Small intestine (tissue), 7 donors: ENCODE results near the gene ZMIZ2. TPM values are rescaled to one million over a fixed set of nuclear protein-coding genes. Genes with fewer than 3 reads are reported as not detected.
A peak's percentile ranks its signal among the peaks of the same experiment; 100 is the strongest.

ENCODE experiments used
- DNase-seq, 2 donors: peaks; one replicate each; pipeline versions ENCODE4 v3.0.0 to v3.0.0-alpha.2; 2013
- FAIRE-seq: peaks from 2 replicates; lab custom pipeline; 2012; peaks lifted over from hg19 to GRCh38; lab: Jason Lieb, UNC
- H3K27ac ChIP-seq, 3 donors: one replicate each; pipeline ENCODE4 v1.5.1; 2013; ENCODE audit warnings: low read length in 2 of 3, mild to moderate bottlenecking in 2 of 3, control low read depth in 1 of 3, inconsistent platforms in 1 of 3, low read depth in 1 of 3, moderate library complexity in 1 of 3
- H3K27me3 ChIP-seq, 3 donors: one replicate each; pipeline ENCODE4 v1.6.1; 2013; ENCODE audit warnings: low read length in 3 of 3, inconsistent platforms in 1 of 3; ENCODE audit not compliant: control insufficient read depth in 3 of 3, insufficient read depth in 3 of 3
- H3K36me3 ChIP-seq, 3 donors: one replicate each; pipeline ENCODE4 v1.6.1; 2013; ENCODE audit warnings: low read length in 3 of 3, inconsistent platforms in 1 of 3, low read depth in 1 of 3, mild to moderate bottlenecking in 1 of 3, moderate library complexity in 1 of 3; ENCODE audit not compliant: control insufficient read depth in 3 of 3, insufficient read depth in 2 of 3
- H3K4me1 ChIP-seq, 3 donors: one replicate each; pipeline ENCODE4 v1.6.1; 2013; ENCODE audit warnings: low read length in 2 of 3, inconsistent platforms in 1 of 3, low read depth in 1 of 3, mild to moderate bottlenecking in 1 of 3, moderate library complexity in 1 of 3; ENCODE audit not compliant: control insufficient read depth in 3 of 3, insufficient read depth in 2 of 3
- H3K4me3 ChIP-seq, 3 donors: one replicate each; pipeline ENCODE4 v1.5.1; 2013; ENCODE audit warnings: low read length in 3 of 3, control low read depth in 1 of 3, inconsistent platforms in 1 of 3, low read depth in 1 of 3, mild to moderate bottlenecking in 1 of 3, moderate library complexity in 1 of 3
- H3K9me3 ChIP-seq, 2 donors: one replicate each; pipeline ENCODE4 v1.6.1; 2013; ENCODE audit warnings: low read depth in 1 of 2, low read length in 1 of 2; ENCODE audit not compliant: control insufficient read depth in 2 of 2, insufficient read depth in 1 of 2
- WGBS, 3 donors: extraction: QIAGEN DNeasy Blood & Tissue Kit; methylation state at CpG; one replicate each; pipeline ENCODE4 v1.1.7; 2013; 5-methylcytosine and 5-hydroxymethylcytosine counted together
- polyA plus RNA-seq, 4 donors: library from polyadenylated mRNA; stranded (reverse) in 3 of 4; unstranded in 1 of 4; fragments of 200-250 nt in 3 of 4; fragments of 120-200 nt in 1 of 4; gene quantifications; one replicate each; pipeline versions ENCODE4 v1.2.1 to v1.2.3, GENCODE V29; 2013
- donor health status: healthy with polysubstance abuse.
- donor health status: control.
- donor health status: control.
- donor health status: Bipolar disorder and iron deficiency.
- donor health status: healthy.

Gene ZMIZ2
- polyA plus RNA-seq, 4 donors, result 18.9 to 75.2 (median 37.6) TPM

DNA sequence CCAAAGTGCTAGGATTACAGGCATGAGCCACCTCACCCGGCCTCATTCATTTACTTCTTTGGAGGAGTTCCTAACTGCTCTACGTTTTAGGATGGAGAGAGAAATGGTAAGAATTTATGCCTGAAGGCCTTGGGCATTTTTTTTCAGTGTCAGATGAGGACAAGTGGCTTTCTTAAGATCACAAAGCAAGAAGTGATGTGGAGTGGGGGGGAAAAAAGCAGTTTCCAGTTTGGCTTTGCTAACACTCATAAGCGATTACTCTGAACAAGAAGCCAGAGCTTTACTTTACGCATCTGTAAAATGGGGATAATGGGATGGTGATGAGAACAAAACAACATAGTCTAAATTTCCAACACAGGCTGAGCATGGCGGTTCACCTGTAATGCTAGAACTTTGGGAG, 45.3 kb downstream of the ZMIZ2 start:
- no peaks in the 10 kb centered on the region for H3K9me3 ChIP-seq
- peaks cover 0 to 2% (median 0%) of the 10 kb centered on the region in 3 donors for H3K4me1 ChIP-seq
- 82 to 89% (median 85%) methylated on average over 5 of the region's 5 CpGs for WGBS, 3 donors
- no peaks in the 10 kb centered on the region for H3K36me3 ChIP-seq
- DNase-seq (no peak), FAIRE-seq (no peak)
- no peak overlapping the region for H3K4me3 ChIP-seq
- H3K27me3 ChIP-seq, result no peaks in the 10 kb centered on the region
- no peak overlapping the region for H3K27ac ChIP-seq

DNA sequence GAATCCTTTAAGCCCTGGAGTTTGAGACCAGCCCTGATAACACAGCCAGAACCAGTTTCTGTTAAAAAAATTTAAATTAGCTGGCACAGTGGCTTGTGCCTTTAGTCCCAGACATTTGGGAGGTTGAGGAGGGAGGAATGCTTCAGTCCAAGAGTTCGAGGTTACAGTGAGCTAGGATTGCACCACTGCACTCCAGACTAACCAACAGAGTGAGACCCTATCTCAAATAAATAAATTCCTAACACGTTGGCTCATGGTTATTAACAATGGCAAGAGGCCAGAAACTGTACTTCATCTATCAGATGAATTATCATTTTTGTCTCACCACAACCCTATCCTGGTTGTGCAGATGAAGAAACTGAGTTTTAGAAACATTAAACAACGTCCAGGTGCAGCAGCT, 45.7 kb downstream of the ZMIZ2 start:
- H3K9me3 ChIP-seq, result no peaks in the 10 kb centered on the region
- H3K4me3 ChIP-seq, result no peak overlapping the region
- FAIRE-seq, result no peak
- H3K27me3 ChIP-seq, result no peaks in the 10 kb centered on the region
- peaks cover 0 to 3% (median 0%) of the 10 kb centered on the region in 3 donors for H3K4me1 ChIP-seq
- 36 to 51% (median 45%) methylated on average over 3 of the region's 3 CpGs for WGBS, 3 donors
- DNase-seq, result no peak
- no peaks in the 10 kb centered on the region for H3K36me3 ChIP-seq
- no peak overlapping the region for H3K27ac ChIP-seq

DNA sequence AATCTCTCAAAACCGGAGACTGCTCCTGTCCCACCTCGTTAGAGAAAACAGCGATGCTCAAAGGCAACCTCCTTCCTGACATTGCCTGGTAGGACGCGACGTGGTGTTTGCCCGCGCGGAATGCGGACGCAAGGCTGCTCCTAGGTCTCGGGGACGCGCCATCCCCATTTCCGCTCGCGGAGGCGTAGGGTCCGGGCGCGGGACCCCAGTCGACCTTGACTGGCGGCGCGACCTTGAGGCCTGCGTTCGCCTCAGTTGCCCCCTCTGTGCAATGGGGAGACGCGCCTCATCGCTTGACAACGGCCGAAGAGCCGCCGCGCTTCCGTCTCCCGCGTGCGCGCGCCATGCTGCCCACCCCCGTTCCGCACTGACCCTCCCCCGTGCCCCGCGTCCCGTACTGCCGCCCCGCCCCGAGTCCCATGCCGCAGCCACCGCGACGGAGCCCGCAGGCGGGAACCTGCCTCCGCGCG, 47.4 kb downstream of the ZMIZ2 start:
- H3K27me3 ChIP-seq, result no peaks in the 10 kb centered on the region
- H3K4me1 ChIP-seq, result peaks cover 0 to 3% (median 0%) of the 10 kb centered on the region in 3 donors
- peak overlapping the region; percentile 68 to 100 (median 90) for H3K27ac ChIP-seq
- H3K4me3 ChIP-seq, result peak overlapping the region; percentile 57 to 96 (median 86)
- peaks cover 5 to 15% (median 5%) of the 10 kb centered on the region in 3 donors for H3K36me3 ChIP-seq
- H3K9me3 ChIP-seq, result no peaks in the 10 kb centered on the region
- FAIRE-seq (no peak), DNase-seq (peak in 1 of 2 donors; percentile 49)
- WGBS, 3 donors, result 0 to 1% (median 1%) methylated on average over 43 to 59 of the region's 59 CpGs

DNA sequence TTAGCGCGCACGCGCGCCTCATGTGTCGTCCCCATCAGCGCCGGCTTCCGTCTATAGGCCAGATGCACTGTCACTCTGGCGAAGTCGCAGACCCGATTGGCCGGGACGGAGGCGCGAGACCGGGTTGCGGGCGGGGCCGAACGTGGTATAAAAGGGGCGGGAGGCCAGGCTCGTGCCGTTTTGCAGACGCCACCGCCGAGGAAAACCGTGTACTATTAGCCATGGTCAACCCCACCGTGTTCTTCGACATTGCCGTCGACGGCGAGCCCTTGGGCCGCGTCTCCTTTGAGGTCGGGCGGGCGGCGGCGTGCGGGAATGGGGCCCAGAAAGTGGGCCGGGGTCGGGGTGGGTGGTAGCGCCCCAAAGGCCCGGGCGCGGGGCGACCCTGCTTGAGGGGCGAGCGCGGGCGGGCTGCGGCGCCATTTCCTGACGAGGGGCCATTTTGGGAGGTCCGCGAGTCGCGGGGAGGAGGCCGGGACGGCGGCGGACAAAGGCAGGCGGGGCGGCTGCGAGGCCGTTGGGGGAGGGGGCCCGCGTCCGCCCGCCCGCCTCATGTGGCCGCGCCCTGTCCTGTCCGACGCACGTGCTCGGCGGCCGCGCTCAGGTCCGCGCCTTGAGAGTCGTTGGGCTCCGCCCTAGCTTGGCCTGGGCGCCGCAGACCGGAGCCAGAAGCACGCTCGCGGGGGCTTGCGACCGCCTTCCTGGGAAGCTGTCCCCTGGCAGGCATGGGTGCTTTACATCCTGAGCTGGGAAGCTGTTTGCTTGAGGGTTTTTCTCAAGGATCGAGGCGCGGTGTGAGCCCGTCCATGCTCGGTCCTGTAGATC, 48.1 kb downstream of the ZMIZ2 start, which contains the start of gene PPIA:
Gene PPIA, plus strand, starts transcription at position 178 of the 825 bp plus-strand sequence. Its CDS starts 44 bp downstream, at position 222.
- DNase-seq (peak; percentile 98 to 99), FAIRE-seq (no peak)
- H3K9me3 ChIP-seq, result no peaks in the 10 kb centered on the region
- H3K27me3 ChIP-seq, result no peaks in the 10 kb centered on the region
- peaks cover 5 to 18% (median 7%) of the 10 kb centered on the region in 3 donors for H3K36me3 ChIP-seq
- 0 to 1% (median 0%) methylated on average over 75 to 99 of the region's 99 CpGs for WGBS, 3 donors
- H3K4me3 ChIP-seq, result peak within 1 kb of the TSS; percentile 86 to 96 (median 91)
- H3K27ac ChIP-seq, result peak within 1 kb of the TSS; percentile 98 to 100 (median 100)
- peaks cover 0 to 3% (median 0%) of the 10 kb centered on the region in 3 donors for H3K4me1 ChIP-seq

DNA sequence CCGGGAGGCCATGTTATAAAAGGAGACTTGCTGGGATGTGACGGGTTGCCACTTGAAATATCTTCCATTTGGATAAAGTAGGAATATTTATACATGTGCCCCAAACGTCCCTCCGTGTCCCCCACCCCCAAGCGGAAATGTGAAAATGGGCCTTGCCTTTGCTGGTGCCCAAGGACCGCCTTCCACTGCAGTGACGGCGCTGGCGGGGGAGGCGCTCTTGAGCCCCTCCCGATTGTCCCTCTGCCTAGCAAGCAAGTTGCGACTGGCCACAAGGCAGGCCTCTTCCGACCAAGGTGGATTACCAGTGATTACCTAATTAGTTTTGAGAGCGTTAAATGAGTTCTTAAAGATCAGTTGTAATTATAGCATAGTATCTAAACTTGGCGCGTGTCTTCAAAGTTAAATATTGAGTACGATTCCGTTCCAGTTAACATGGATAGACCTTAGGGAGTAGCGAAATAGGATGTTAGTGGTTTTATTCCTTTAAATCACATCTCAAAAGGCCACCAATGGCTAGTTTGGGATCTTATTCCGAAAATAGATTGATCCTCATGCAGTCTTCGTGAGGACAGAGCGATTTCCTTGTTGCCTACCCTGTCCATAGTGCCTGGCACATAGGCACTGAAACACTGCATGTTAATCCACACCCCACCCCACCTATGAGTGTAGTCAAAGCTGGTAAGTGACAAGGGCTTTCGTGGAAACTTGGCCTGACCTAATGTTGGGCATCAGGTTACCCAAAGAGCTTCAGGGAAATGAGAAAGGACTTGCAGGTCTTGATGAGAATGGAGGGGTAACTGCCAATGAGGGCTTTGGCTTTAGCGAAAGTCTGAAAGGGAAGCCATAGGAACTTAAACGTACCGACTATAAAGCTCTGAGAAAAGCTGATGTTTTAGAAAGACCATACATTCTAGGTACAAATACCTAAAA, 48.9 kb downstream of the ZMIZ2 start:
- peak overlapping the region; percentile 98 to 100 (median 100) for H3K27ac ChIP-seq
- H3K4me1 ChIP-seq, result peaks cover 0 to 3% (median 0%) of the 10 kb centered on the region in 3 donors
- FAIRE-seq (no peak), DNase-seq (peak; percentile 88 to 94)
- H3K27me3 ChIP-seq, result no peaks in the 10 kb centered on the region
- H3K4me3 ChIP-seq, result peak overlapping the region; percentile 86 to 96 (median 91)
- 0 to 2% (median 1%) methylated on average over 26 of the region's 26 CpGs for WGBS, 3 donors
- H3K9me3 ChIP-seq, result no peaks in the 10 kb centered on the region
- H3K36me3 ChIP-seq, result peaks cover 7 to 27% (median 13%) of the 10 kb centered on the region in 3 donors

DNA sequence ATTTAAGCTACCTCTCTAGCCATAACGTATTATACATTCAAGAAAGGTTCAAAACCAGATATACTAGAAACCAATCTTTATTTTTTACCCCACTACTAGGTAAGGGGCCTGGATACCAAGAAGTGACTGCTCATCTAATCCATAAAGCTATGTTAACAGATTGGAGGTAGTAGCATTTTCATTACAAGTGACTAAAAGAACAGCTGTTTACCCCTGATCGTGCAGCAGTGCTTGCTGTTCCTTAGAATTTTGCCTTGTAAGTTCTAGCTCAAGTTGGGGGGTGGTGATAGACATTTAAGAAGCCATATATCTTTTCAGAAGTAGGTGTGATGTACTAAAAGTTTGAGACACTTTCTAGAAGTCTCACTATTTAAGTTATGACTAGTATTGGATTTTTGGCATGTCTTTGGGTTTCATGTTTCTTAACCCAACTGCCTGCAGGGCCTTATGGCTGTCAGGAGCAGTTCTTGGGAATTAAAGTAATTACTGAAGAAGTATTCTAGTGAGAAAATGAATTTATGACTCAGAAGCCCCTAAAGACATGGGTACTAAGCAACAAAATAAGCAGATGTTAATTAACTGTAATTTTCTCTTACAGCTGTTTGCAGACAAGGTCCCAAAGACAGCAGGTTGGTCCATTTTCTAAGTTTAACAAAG, 50.1 kb downstream of the ZMIZ2 start:
- H3K27me3 ChIP-seq, result no peaks in the 10 kb centered on the region
- H3K9me3 ChIP-seq, result no peaks in the 10 kb centered on the region
- peaks cover 0 to 3% (median 0%) of the 10 kb centered on the region in 3 donors for H3K4me1 ChIP-seq
- peak overlapping the region in 1 of 3 donors; percentile 24 for H3K4me3 ChIP-seq
- H3K27ac ChIP-seq, result no peak overlapping the region
- peaks cover 14 to 35% (median 15%) of the 10 kb centered on the region in 3 donors for H3K36me3 ChIP-seq
- FAIRE-seq (no peak), DNase-seq (no peak)
- 4 to 10% (median 4%) methylated on average over 2 of the region's 2 CpGs for WGBS, 3 donors

DNA sequence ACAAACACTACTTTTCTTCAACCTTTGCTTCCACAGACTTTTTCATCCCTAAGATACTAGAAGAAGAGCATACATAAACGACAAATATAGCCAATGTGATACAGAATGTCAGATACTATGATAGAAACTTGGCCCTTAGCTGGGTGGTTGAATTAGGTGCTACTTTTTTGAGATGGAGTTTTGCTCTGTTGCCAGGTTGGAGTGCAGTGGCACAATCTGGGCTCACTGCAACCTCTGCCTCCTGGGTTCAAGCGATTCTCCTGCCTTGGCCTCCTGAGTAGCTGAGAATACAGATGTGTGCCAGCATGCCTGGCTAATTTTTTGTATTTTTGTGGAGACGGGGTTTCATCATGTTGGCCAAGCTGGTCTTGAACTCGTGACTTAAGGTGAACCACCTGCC, 51.3 kb downstream of the ZMIZ2 start:
- no peaks in the 10 kb centered on the region for H3K9me3 ChIP-seq
- WGBS, 3 donors, result 71 to 84% (median 74%) methylated on average over 4 of the region's 4 CpGs
- no peak overlapping the region for H3K27ac ChIP-seq
- H3K36me3 ChIP-seq, result peaks cover 14 to 47% (median 15%) of the 10 kb centered on the region in 3 donors
- no peak for FAIRE-seq
- H3K27me3 ChIP-seq, result no peaks in the 10 kb centered on the region
- H3K4me1 ChIP-seq, result peaks cover 0 to 3% (median 0%) of the 10 kb centered on the region in 3 donors
- DNase-seq, result no peak
- H3K4me3 ChIP-seq, result no peak overlapping the region
